ENCODE measurements around the gene TAS2R40.
"Not testable (repeated sequence)": the region's sequence is repeated elsewhere in the genome, so short reads cannot be mapped to it uniquely, and the experiment has no call there.

DNA sequence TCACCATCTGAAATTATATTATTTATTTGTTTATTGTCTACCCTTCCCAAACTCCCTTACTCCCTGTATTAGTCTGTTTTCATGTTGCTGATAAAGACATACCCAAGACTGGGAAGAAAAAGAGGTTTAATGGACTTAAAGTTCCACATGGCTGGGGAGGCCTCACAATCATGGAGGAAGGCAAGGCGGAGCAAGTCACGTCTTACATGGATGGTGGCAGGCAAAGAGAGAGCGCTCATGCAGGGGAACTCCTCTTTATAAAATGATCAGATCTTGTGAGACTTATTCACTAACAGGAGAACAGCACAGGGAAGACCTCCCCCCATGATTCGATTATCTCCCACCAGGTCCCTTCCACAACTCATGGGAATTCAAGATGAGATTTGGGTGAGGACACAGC lies 8.4 kb upstream of the TAS2R40 start:
- TF ChIP-seq CTCF, POLR2AphosphoS5, POLR2A, EP300 (IDR thresholded peaks at IDR 0.05): not testable (repeated sequence)

All from gastroesophageal sphincter (tissue), 3 donors.